H1 (cell line): Measurements from ENCODE around the gene COL4A4. TPM values are rescaled to one million over a fixed set of nuclear protein-coding genes. Genes with fewer than 3 reads are reported as not detected.

ENCODE experiments used
- CTCF ChIA-PET: fragments of 300-600 bp; sonication (Branson Sonifier 250); formaldehyde crosslinking; loops from one replicate; lab custom pipeline; 2021; ENCODE audit not compliant: partially characterized antibody; lab: Charles Lee
- POLR2A ChIA-PET: fragments of 300-600 bp; sonication (Branson Sonifier 250); formaldehyde crosslinking; loops from one replicate; lab custom pipeline; 2021; ENCODE audit warnings: inconsistent platforms; ENCODE audit not compliant: partially characterized antibody; lab: Charles Lee
- DNase-seq, 2 experiments: peaks; one replicate each; pipeline versions ENCODE4 v3.0.0 to v3.0.0-alpha.2; 2010 to 2022; ENCODE audit warnings: low spot score in 2 of 2, low read depth in 1 of 2, mixed read lengths in 1 of 2
- FAIRE-seq: peaks from 2 replicates; lab custom pipeline; 2011; peaks lifted over from hg19 to GRCh38; lab: Jason Lieb, UNC
- H2AFZ ChIP-seq: 2 replicates; pipeline ENCODE4 v1.8.1; 2012; ENCODE audit warnings: low read length, inconsistent platforms
- H2AK5ac ChIP-seq: 2 replicates; pipeline ENCODE4 v1.6.1; 2013; ENCODE audit warnings: low read depth, low read length
- H2BK120ac ChIP-seq: replicated peaks from 2 replicates; pipeline ENCODE3; 2013; ENCODE audit warnings: low read depth, low read length, inconsistent platforms
- H2BK12ac ChIP-seq: 2 replicates; pipeline ENCODE4 v1.6.1; 2013; ENCODE audit warnings: low read depth, low read length
- H2BK15ac ChIP-seq: 2 replicates; pipeline ENCODE4 v1.6.1; 2013; ENCODE audit warnings: low read length
- H2BK20ac ChIP-seq: 2 replicates; pipeline ENCODE4 v1.6.1; 2013; ENCODE audit warnings: low read length
- H2BK5ac ChIP-seq: 2 replicates; pipeline ENCODE4 v1.6.1; 2013; ENCODE audit warnings: low read depth, low read length
- H3K14ac ChIP-seq: 2 replicates; pipeline ENCODE4 v1.6.1; 2013; ENCODE audit warnings: inconsistent platforms; ENCODE audit not compliant: insufficient read length
- H3K18ac ChIP-seq: 2 replicates; pipeline ENCODE4 v1.6.1; 2013; ENCODE audit warnings: low read length; ENCODE audit errors: extremely low read depth
- H3K23ac ChIP-seq: 2 replicates; pipeline ENCODE4 v1.6.1; 2013; ENCODE audit warnings: inconsistent platforms; ENCODE audit not compliant: insufficient read length
- H3K23me2 ChIP-seq: 2 replicates; pipeline ENCODE4 v1.6.1; 2013; ENCODE audit warnings: low read depth, low read length
- H3K27ac ChIP-seq: 2 replicates; pipeline ENCODE4 v1.6.1; 2011; ENCODE audit warnings: low read depth, low read length, inconsistent platforms
- H3K27me3 ChIP-seq, 4 experiments: replicated peaks in 1 of 4; 1 replicate in 1 of 4; 2 replicates in 3 of 4; pipeline versions ENCODE4 v1.6.1 to v1.8.1; 2011 to 2013; ENCODE audit warnings: low read length in 3 of 4, mild to moderate bottlenecking in 3 of 4, inconsistent platforms in 2 of 4, mixed read lengths in 2 of 4, moderate library complexity in 1 of 4; ENCODE audit not compliant: control insufficient read depth in 3 of 4, insufficient read depth in 3 of 4; ENCODE audit errors: extremely low read depth in 1 of 4
- H3K36me3 ChIP-seq, 4 experiments: 2 replicates each; pipeline versions ENCODE4 v1.6.1 to v1.8.1; 2011 to 2013; ENCODE audit warnings: mild to moderate bottlenecking in 4 of 4, low read length in 3 of 4, moderate library complexity in 2 of 4, control low read depth in 1 of 4, inconsistent platforms in 1 of 4; ENCODE audit not compliant: insufficient read depth in 4 of 4, control insufficient read depth in 2 of 4
- H3K4ac ChIP-seq: replicated peaks from 2 replicates; pipeline ENCODE3; 2013; ENCODE audit warnings: low read length, low read depth, mixed read lengths, inconsistent platforms; ENCODE audit not compliant: insufficient read length
- H3K4me1 ChIP-seq, 4 experiments: replicated peaks in 1 of 4; 1 replicate in 1 of 4; 2 replicates in 3 of 4; pipeline versions ENCODE4 v1.6.1 to v1.8.1; 2011 to 2013; ENCODE audit warnings: low read length in 3 of 4, inconsistent platforms in 2 of 4, mixed read lengths in 1 of 4; ENCODE audit not compliant: insufficient read depth in 4 of 4, control insufficient read depth in 3 of 4
- H3K4me2 ChIP-seq, 2 experiments: 2 replicates each; pipeline versions ENCODE4 v1.6.1 to v1.8.1; 2011 to 2013; ENCODE audit warnings: low read depth in 2 of 2, low read length in 2 of 2, control low read depth in 1 of 2, inconsistent platforms in 1 of 2, mild to moderate bottlenecking in 1 of 2; ENCODE audit not compliant: insufficient read depth in 1 of 2
- H3K4me3 ChIP-seq, 4 experiments: fragments of 200-600, 300-600 bp in 1 of 4; sonication (generic), shearing (Covaris generic), sonication (Bioruptor Twin) in 1 of 4; 2 replicates each; pipeline versions ENCODE4 v1.5.1 to v1.8.1; 2011 to 2016; ENCODE audit warnings: low read length in 4 of 4, low read depth in 3 of 4, control low read depth in 2 of 4, inconsistent platforms in 2 of 4, mild to moderate bottlenecking in 2 of 4, mixed read lengths in 1 of 4, moderate library complexity in 1 of 4; ENCODE audit not compliant: insufficient read depth in 2 of 4; ENCODE audit errors: extremely low read depth in 1 of 4
- H3K56ac ChIP-seq: replicated peaks from 2 replicates; pipeline ENCODE3; 2013; ENCODE audit warnings: low read depth, mild to moderate bottlenecking, mixed read lengths, low read length, inconsistent platforms; ENCODE audit not compliant: insufficient read length
- H3K79me1 ChIP-seq: 2 replicates; pipeline ENCODE4 v1.6.1; 2013; ENCODE audit warnings: low read depth, low read length, control low read depth
- H3K79me2 ChIP-seq, 2 experiments: 2 replicates each; pipeline versions ENCODE4 v1.6.1 to v1.8.1; 2012 to 2013; ENCODE audit warnings: low read length in 2 of 2, mild to moderate bottlenecking in 2 of 2, inconsistent platforms in 1 of 2; ENCODE audit not compliant: insufficient read depth in 2 of 2, control insufficient read depth in 1 of 2
- H3K9ac ChIP-seq, 4 experiments: replicated peaks in 1 of 4; 1 replicate in 1 of 4; 2 replicates in 3 of 4; pipeline versions ENCODE4 v1.6.1 to v1.8.1; 2011 to 2013; ENCODE audit warnings: low read depth in 3 of 4, low read length in 3 of 4, control low read depth in 2 of 4, mild to moderate bottlenecking in 2 of 4, moderate library complexity in 2 of 4, inconsistent platforms in 1 of 4; ENCODE audit errors: extremely low read depth in 1 of 4
- H3K9me3 ChIP-seq, 2 experiments: 2 replicates each; pipeline versions ENCODE4 v1.6.1 to v1.8.1; 2012 to 2013; ENCODE audit warnings: mild to moderate bottlenecking in 2 of 2, moderate library complexity in 2 of 2, control low read depth in 1 of 2, inconsistent platforms in 1 of 2, low read depth in 1 of 2, low read length in 1 of 2, mixed read lengths in 1 of 2; ENCODE audit not compliant: insufficient read depth in 2 of 2
- H4K20me1 ChIP-seq, 2 experiments: replicated peaks in 1 of 2; 2 replicates each; pipeline versions ENCODE3 to v1.8.1; 2011 to 2013; ENCODE audit warnings: inconsistent platforms in 2 of 2, low read length in 2 of 2, mild to moderate bottlenecking in 1 of 2; ENCODE audit not compliant: insufficient read depth in 2 of 2, control insufficient read depth in 1 of 2
- H4K5ac ChIP-seq: 2 replicates; pipeline ENCODE4 v1.6.1; 2013; ENCODE audit warnings: low read length, low read depth, mixed read lengths, inconsistent platforms; ENCODE audit not compliant: insufficient read length
- H4K8ac ChIP-seq: 2 replicates; pipeline ENCODE4 v1.8.0; 2013; ENCODE audit warnings: mild to moderate bottlenecking, moderate library complexity, low read length, inconsistent platforms; ENCODE audit not compliant: insufficient read depth; ENCODE audit errors: extremely low read depth
- H4K91ac ChIP-seq: replicated peaks from 2 replicates; pipeline ENCODE3; 2013; ENCODE audit warnings: low read length, mixed read lengths, inconsistent platforms; ENCODE audit not compliant: insufficient read length
- HDAC6 ChIP-seq: IDR thresholded peaks from one replicate; pipeline ENCODE4 v1.7.1; 2012; ENCODE audit warnings: low read depth, mild to moderate bottlenecking, inconsistent platforms, low read length, moderate library complexity
- POU5F1 ChIP-seq: IDR thresholded peaks from 2 replicates; pipeline ENCODE4 v1.6.1; 2011; ENCODE audit warnings: low read depth, mild to moderate bottlenecking, low read length, moderate library complexity
- RNF2 ChIP-seq: fragments of 200-900, 300-1000 bp; sonication (generic); IDR thresholded peaks from 2 replicates; pipeline ENCODE4 v1.7.1; 2016; ENCODE audit warnings: borderline replicate concordance, low read depth, mild to moderate bottlenecking, antibody characterized with exemption, low read length; ENCODE audit not compliant: poor library complexity, severe bottlenecking; ENCODE audit errors: missing control alignments
- WGBS, 2 experiments: shearing (Covaris generic) in 1 of 2; methylation state at CpG; one replicate each; pipeline versions ENCODE4 v1.1.6 to v1.1.7; 2013 to 2015; ENCODE audit warnings: low lambda C conversion rate in 2 of 2, mixed read lengths in 2 of 2, inconsistent platforms in 1 of 2, low coverage in 1 of 2, missing lambda C conversion rate in 1 of 2; ENCODE audit not compliant: insufficient replicate concordance in 2 of 2, insufficient coverage in 1 of 2, insufficient read length in 1 of 2; ENCODE audit errors: extremely low coverage in 1 of 2, missing lambda C conversion rate in 1 of 2; 5-methylcytosine and 5-hydroxymethylcytosine counted together
- polyA plus RNA-seq, 7 experiments: library from polyadenylated mRNA; depleted of rRNA in 3 of 7; stranded (reverse) in 5 of 7; unstranded in 2 of 7; fragments of >200 nt in 5 of 7; fragments of 200-250 nt in 2 of 7; gene quantifications; 1 replicate in 5 of 7; 2 replicates in 1 of 7; 4 replicates in 1 of 7; pipeline versions ENCODE4 v1.2.1 to v1.2.3, GENCODE V29; 2011 to 2013; ENCODE audit warnings: missing spikeins in 2 of 7, mixed read lengths in 2 of 7
- total RNA-seq: library from RNA; stranded (reverse); fragmentation: NEBNext Ultra II Directional; extraction: Animal tissue kit (Norgen Biotek cat#: 25700); gene quantifications from 2 replicates; pipeline ENCODE4 v1.2.1, GENCODE V29; 2021

Gene COL4A4
- total and polyA plus RNA-seq, 2 of the 8 experiments (the other 6 are each of a cell fraction or from before 2014, with no cell fraction given), result 0.33 to 1.7 TPM

DNA sequence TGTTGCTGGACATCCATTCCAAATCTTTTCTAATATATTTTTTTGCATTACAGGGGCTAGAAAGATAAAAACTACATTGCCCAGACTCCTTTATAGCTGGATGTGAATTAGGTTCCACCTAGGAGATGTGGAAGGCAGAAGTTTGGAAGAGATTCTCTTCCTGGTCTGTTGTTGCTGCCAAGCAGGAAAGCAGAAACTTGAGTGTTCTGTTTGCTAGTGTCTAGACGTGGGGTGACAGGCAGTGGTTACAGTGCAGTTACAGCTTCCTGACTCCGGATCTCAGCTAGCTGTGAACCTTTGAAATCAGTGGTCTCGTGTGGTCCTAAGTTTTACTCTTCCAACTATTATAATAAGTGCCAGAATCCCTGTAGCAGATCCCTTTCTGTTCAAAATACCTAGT, 46.2 kb downstream of the COL4A4 start:
- TF ChIP-seq RNF2 (no peak), HDAC6 (no peak), POU5F1 (no peak)
- no peak overlapping the region for H3K4me2 ChIP-seq
- no peaks in the 10 kb centered on the region for H3K9me3 ChIP-seq
- no peak overlapping the region for H4K91ac ChIP-seq
- H3K23ac ChIP-seq, result no peak overlapping the region
- no peak overlapping the region for H2BK120ac ChIP-seq
- no peak overlapping the region for H2AK5ac ChIP-seq
- H3K23me2 ChIP-seq, result no peaks in the 10 kb centered on the region
- WGBS, 2 experiments, result 87% methylated on average over 3 of the region's 3 CpGs; no CpG with 5 or more reads in 1 of the 2 experiments
- H4K20me1 ChIP-seq, result no peaks in the 10 kb centered on the region
- no peak overlapping the region for H2BK20ac ChIP-seq
- no peak overlapping the region for H3K56ac ChIP-seq
- no peak for FAIRE-seq
- H3K14ac ChIP-seq, result no peak overlapping the region
- POLR2A ChIA-PET, result no interaction called here
- no peaks in the 10 kb centered on the region for H3K79me2 ChIP-seq
- no peak overlapping the region for H3K18ac ChIP-seq
- no peak overlapping the region for H3K9ac ChIP-seq
- DNase-seq, result no peak
- no peak overlapping the region for H2BK12ac ChIP-seq
- no peak overlapping the region for H2BK15ac ChIP-seq
- no peak overlapping the region for H4K5ac ChIP-seq
- H2AFZ ChIP-seq, result no peak overlapping the region
- no peaks in the 10 kb centered on the region for H3K79me1 ChIP-seq
- no peaks in the 10 kb centered on the region for H3K36me3 ChIP-seq
- H3K27me3 ChIP-seq, result no peaks in the 10 kb centered on the region
- CTCF ChIA-PET, result interaction anchor here (0.7 to 1.2 kb wide), 3 partner anchors 15 to 1861 kb away, joined by 3 read pairs; no protein-coding TSS in a partner anchor
- no peak overlapping the region for H3K4ac ChIP-seq
- no peak overlapping the region for H2BK5ac ChIP-seq
- no peak overlapping the region for H3K27ac ChIP-seq
- no peaks in the 10 kb centered on the region for H3K4me1 ChIP-seq
- no peak overlapping the region for H3K4me3 ChIP-seq
- no peak overlapping the region for H4K8ac ChIP-seq
